Heart left ventricle (tissue), 13 donors: ENCODE measurements around the gene ISM1.

Experiments
- CTCF ChIP-seq, 12 donors: fragments of 200-600 bp; sonication (generic) in 4 of 12; IDR thresholded peaks; one replicate each; pipeline versions ENCODE4 v1.5.0 to v1.8.0; 2018 to 2022; ENCODE audit warnings: antibody characterized with exemption in 12 of 12, mild to moderate bottlenecking in 5 of 12
- POLR2A ChIP-seq, 2 donors: fragments of 450-650 bp; IDR thresholded peaks; one replicate each; pipeline ENCODE4 v1.6.1; 2017; ENCODE audit warnings: antibody characterized with exemption in 2 of 2, mild to moderate bottlenecking in 2 of 2, moderate library complexity in 2 of 2
- donor health status: ischemic (EF 13 %, LVEDD 7.1; RV severe dilation, severe dysfunction).
- donor health status: DM: no; HTN: yes; CAD: no.
- donor health status: DM: no; HTN: no; CAD: no.
- donor health status: ischemic (EF 25% LVEDD 6.9; RV normal size, moderate dysfunction).
- donor health status: ischemic (EF 25% LVEDD 5.7; RV mildly dilated, moderate dysfunction).
- donor health status: ischemic (EF 35%, LVEDD 5.7; RV mildly dilated, moderate dysfunction).
- donor health status: nonischemic (EF 11% LVEDD 7.7; RV severe dilation, severe dysfunction).
- donor health status: DM: yes; HTN: yes; CAD: no.
- donor health status: PGD.
- donor health status: ischemic (EF 29% LVEDD 5.4; RV normal size, mild dysfunction).
- donor health status: nonischemic (EF 23%, LVEDD 6.1; RV moderate dilation, normal function).

DNA sequence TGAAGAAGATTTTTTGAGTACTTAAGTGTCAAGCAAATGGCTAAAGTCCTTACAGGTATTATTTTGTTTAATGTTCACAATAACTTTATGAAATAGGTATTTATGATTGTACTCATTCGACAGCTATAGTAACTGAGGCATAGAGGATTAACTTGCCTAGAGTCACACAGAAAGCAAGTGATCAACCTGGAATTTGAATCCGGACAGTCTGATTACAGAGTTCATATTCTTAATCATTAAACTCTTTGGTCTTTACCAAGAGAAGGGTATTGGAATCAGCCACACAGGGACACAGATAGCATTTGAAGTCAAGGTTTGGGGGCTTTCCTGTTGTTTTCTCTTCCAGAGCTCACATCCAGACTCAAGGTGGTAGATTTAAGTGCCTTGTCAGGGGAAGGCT lies 69.7 kb downstream of the ISM1 start:
- no peak for TF ChIP-seq CTCF (IDR thresholded peaks at IDR 0.05)
- TF ChIP-seq POLR2A (IDR thresholded peaks at IDR 0.05): no peak
